Common myeloid progenitor, CD34-positive (primary cell): ENCODE measurements around the gene IL23R.

Experiments
- CTCF ChIA-PET: fragments of 350-600 bp; sonication (Branson Sonifier 250); formaldehyde crosslinking; loops from one replicate; lab custom pipeline; 2021; ENCODE audit warnings: antibody characterized with exemption; lab: Charles Lee
- POLR2A ChIA-PET: fragments of 350-600 bp; sonication (Branson Sonifier 250); formaldehyde crosslinking; loops from one replicate; lab custom pipeline; 2021; ENCODE audit warnings: antibody characterized with exemption; lab: Charles Lee
- DNase-seq, 3 donors: peaks; one replicate each; pipeline versions ENCODE4 v3.0.0 to v3.0.0-alpha.2; 2013
- H3K27ac ChIP-seq, 2 experiments: 1 replicate in 1 of 2; 2 replicates in 1 of 2; pipeline ENCODE4 v1.7.0; 2013; ENCODE audit warnings: inconsistent platforms in 2 of 2, low read length in 2 of 2, mild to moderate bottlenecking in 2 of 2, low read depth in 1 of 2, moderate library complexity in 1 of 2; ENCODE audit not compliant: severe bottlenecking in 2 of 2, insufficient read depth in 1 of 2, poor library complexity in 1 of 2
- H3K27me3 ChIP-seq, 5 experiments: replicated peaks in 2 of 5; 1 replicate in 3 of 5; 2 replicates in 2 of 5; pipeline versions ENCODE4 v1.6.1 to v1.7.0; 2013; ENCODE audit warnings: low read length in 4 of 5, mild to moderate bottlenecking in 2 of 5, moderate library complexity in 2 of 5, inconsistent platforms in 1 of 5; ENCODE audit not compliant: insufficient read depth in 5 of 5, control insufficient read depth in 4 of 5
- H3K36me3 ChIP-seq, 4 experiments: 1 replicate in 2 of 4; 2 replicates in 2 of 4; pipeline versions ENCODE4 v1.6.1 to v1.7.0; 2013; ENCODE audit warnings: low read length in 3 of 4, control low read depth in 1 of 4, mild to moderate bottlenecking in 1 of 4; ENCODE audit not compliant: control insufficient read depth in 4 of 4, insufficient read depth in 4 of 4
- H3K4me1 ChIP-seq, 4 experiments: 1 replicate in 3 of 4; 2 replicates in 1 of 4; pipeline versions ENCODE4 v1.6.1 to v1.7.1; 2013; ENCODE audit warnings: low read length in 3 of 4, mild to moderate bottlenecking in 3 of 4, control low read depth in 1 of 4, inconsistent platforms in 1 of 4, moderate library complexity in 1 of 4; ENCODE audit not compliant: control insufficient read depth in 4 of 4, insufficient read depth in 4 of 4; ENCODE audit errors: control extremely low read depth in 1 of 4
- H3K4me3 ChIP-seq, 7 experiments: 1 replicate in 4 of 7; 2 replicates in 3 of 7; pipeline versions ENCODE4 v1.5.1 to v1.7.0; 2013; ENCODE audit warnings: mild to moderate bottlenecking in 7 of 7, low read length in 6 of 7, moderate library complexity in 6 of 7, inconsistent platforms in 2 of 7, low read depth in 2 of 7, control low read depth in 1 of 7; ENCODE audit not compliant: insufficient read depth in 4 of 7, control insufficient read depth in 1 of 7; ENCODE audit errors: extremely low read depth in 1 of 7
- H3K9me3 ChIP-seq, 5 experiments: 1 replicate in 4 of 5; 2 replicates in 1 of 5; pipeline versions ENCODE4 v1.6.1 to v1.7.1; 2013; ENCODE audit warnings: low read length in 4 of 5, mild to moderate bottlenecking in 2 of 5, inconsistent platforms in 1 of 5, low read depth in 1 of 5, moderate library complexity in 1 of 5; ENCODE audit not compliant: control insufficient read depth in 4 of 5, insufficient read depth in 2 of 5; ENCODE audit errors: control extremely low read depth in 1 of 5
- WGBS: methylation state at CpG from one replicate; pipeline ENCODE4 v1.1.5; 2013; ENCODE audit not compliant: insufficient coverage; 5-methylcytosine and 5-hydroxymethylcytosine counted together

IL23R gene

DNA sequence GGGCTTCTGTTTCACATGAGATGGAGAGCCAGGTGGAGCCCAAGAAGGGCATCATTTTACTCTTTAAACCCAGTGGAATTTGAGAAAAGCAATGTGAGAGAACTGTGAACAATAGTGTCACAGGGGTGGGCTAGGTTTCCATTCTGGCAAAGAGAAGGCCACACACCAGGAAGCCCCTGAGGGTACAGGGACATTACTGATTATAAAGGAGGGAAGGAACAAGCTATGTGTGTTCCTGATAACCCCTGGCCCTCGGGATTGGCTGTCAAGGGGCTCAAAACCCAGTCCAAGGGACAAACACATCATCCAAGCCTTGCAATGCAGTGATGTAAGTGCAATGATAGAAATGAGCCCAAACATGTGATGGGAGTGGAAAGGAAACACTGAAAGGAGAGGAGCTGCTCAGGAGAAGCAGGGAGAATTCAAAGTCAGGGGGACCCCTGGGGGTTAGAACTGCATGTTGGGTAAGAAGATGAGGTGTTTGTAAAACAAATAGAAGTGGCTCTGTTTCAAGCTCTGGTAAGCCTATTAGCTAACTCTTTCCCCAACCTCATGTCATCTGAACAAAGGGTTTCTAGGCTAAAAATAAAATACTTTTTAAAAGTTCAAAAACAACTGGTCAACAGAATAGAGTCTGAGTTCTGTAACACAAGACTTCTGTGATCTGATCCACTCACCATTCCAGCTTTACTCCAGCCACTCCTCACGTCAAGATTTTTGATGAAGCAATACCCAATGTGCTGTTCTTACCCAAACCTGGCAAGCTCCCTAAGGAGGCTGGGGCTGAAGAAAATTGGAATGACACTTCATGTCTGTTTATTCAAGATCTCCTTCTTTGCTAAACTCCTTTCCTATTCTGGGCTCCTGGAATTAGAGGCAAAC is 90.3 kb downstream of the IL23R start:
- H3K4me1 ChIP-seq: no peaks in the 10 kb centered on the region
- DNase-seq: no peak
- no peak overlapping the region for H3K27ac ChIP-seq
- H3K36me3 ChIP-seq: no peaks in the 10 kb centered on the region
- no peaks in the 10 kb centered on the region for H3K9me3 ChIP-seq
- ChIA-PET CTCF (interaction anchor here (0.8 to 1.3 kb wide), 2 partner anchors 15 to 42 kb away, joined by 3 to 6 read pairs; no protein-coding TSS in a partner anchor), POLR2A (no interaction called here)
- H3K4me3 ChIP-seq: no peak overlapping the region
- no peaks in the 10 kb centered on the region for H3K27me3 ChIP-seq
- 100% methylated on average over 1 of the region's 2 CpGs for WGBS

DNA sequence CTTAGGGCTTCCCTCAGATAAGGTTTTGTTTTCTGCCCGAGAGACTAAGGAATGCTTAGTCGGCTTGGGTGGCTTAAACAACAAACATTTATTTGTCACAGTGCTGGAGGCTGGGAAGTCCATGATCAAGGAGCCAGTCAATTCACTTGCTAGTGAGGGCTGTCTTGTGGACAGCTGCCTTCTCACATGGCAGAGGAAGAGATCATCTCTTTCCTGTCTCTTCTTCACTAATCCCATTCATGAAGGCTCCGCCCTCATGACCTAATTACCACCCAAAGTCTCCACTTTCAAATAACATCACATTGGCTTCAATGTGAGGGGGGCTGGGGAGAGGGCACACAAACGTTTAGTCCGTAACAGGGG is 90.9 kb downstream of the IL23R start:
- Histone ChIP-seq H3K27me3 (no peaks in the 10 kb centered on the region), H3K4me1 (peaks cover 0 to 5% (median 4%) of the 10 kb centered on the region in 4 experiments), H3K4me3 (no peak overlapping the region), H3K9me3 (no peaks in the 10 kb centered on the region), H3K27ac (no peak overlapping the region), H3K36me3 (no peaks in the 10 kb centered on the region)
- CTCF ChIA-PET: interaction anchor here (1.3 kb wide), 1 partner anchor 43 kb away, joined by 6 read pairs; no protein-coding TSS in a partner anchor
- POLR2A ChIA-PET: no interaction called here
- DNase-seq: no peak
- WGBS: 64% methylated on average over 2 of the region's 5 CpGs

DNA sequence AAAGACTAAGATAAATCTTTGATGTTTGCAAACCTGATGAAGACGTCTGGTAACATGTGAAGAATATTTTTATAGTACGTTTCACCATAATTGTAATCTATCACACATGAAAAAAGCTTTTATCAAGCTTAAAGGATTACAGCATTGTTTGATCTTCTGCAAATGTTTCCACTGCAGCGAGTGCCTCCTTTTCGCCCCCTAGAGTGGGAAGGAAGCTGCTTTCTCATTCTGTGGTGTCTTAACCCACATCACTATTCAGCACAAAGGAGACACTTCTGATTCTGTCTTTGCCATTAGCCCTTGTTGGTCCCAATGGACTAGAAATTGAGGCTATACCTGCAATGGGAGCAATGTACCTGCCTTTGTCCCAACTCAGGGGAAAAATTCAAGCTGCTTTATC is 95.4 kb downstream of the IL23R start:
- no peaks in the 10 kb centered on the region for H3K27me3 ChIP-seq
- no peaks in the 10 kb centered on the region for H3K36me3 ChIP-seq
- H3K27ac ChIP-seq: no peak overlapping the region
- no peak overlapping the region for H3K4me3 ChIP-seq
- POLR2A ChIA-PET: no interaction called here
- peaks cover 15 to 44% (median 24%) of the 10 kb centered on the region in 4 experiments for H3K4me1 ChIP-seq
- 13% methylated on average over 2 of the region's 4 CpGs for WGBS
- DNase-seq: peak; percentile 30 to 58 (median 57)
- CTCF ChIA-PET: interaction anchor here (1.0 to 2.1 kb wide), 7 partner anchors 10 to 227 kb away, joined by 3 to 7 read pairs (median 3); no protein-coding TSS in a partner anchor
- no peaks in the 10 kb centered on the region for H3K9me3 ChIP-seq

DNA sequence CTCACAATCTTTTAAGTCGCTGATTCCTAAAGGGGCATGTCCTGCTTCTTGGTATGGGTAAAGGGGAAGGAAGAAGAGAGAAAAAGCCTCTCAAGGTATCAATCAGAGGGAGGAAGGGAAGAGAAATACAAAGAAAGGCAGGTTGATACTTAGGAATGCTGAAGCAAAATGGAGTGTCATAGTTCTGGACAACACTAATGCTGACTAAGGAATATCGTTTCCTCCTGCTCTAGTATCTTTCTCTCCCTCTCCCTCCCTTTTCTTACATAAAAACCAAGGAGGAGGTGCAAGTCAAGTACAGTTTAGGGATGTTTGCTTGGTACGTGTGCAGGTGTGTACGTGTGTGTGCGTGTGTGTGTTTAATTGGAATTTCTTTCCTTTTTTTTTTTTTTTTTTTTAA is 96.5 kb downstream of the IL23R start:
- WGBS: no CpG with 5 or more reads among the region's 5 CpGs
- no peak for DNase-seq
- no peaks in the 10 kb centered on the region for H3K9me3 ChIP-seq
- ChIA-PET POLR2A (no interaction called here), CTCF (interaction anchor here (1.0 to 2.1 kb wide), 6 partner anchors 11 to 226 kb away, joined by 3 to 7 read pairs (median 3); no protein-coding TSS in a partner anchor)
- no peak overlapping the region for H3K27ac ChIP-seq
- H3K36me3 ChIP-seq: no peaks in the 10 kb centered on the region
- H3K4me1 ChIP-seq: peaks cover 18 to 50% (median 28%) of the 10 kb centered on the region in 4 experiments
- no peak overlapping the region for H3K4me3 ChIP-seq
- H3K27me3 ChIP-seq: no peaks in the 10 kb centered on the region

DNA sequence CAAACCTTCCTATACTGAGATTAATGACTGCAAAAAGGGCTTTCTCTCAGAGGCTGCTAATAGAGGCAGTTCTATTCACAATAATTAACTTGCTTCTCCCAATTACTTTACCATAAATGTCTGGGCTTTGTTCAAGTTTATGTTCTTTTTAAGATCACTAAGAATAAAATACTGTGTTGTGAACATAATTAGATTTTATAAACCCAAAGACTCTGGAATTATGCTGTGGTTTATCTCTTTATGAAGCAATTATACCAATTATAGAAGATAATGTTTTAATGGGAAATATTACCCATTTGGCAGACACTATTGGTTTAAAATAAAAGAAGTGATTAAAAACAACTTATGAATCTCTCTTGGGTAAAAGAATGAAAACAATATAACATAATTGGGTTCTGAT is 97.9 kb downstream of the IL23R start:
- Histone ChIP-seq H3K4me1 (peaks cover 18 to 50% (median 28%) of the 10 kb centered on the region in 4 experiments), H3K4me3 (peak overlapping the region in 1 of 7 experiments; percentile 69), H3K27ac (peak overlapping the region in 1 of 2 experiments; percentile 63), H3K36me3 (no peaks in the 10 kb centered on the region), H3K9me3 (no peaks in the 10 kb centered on the region), H3K27me3 (no peaks in the 10 kb centered on the region)
- ChIA-PET CTCF (no interaction called here), POLR2A (no interaction called here)
- no peak for DNase-seq

DNA sequence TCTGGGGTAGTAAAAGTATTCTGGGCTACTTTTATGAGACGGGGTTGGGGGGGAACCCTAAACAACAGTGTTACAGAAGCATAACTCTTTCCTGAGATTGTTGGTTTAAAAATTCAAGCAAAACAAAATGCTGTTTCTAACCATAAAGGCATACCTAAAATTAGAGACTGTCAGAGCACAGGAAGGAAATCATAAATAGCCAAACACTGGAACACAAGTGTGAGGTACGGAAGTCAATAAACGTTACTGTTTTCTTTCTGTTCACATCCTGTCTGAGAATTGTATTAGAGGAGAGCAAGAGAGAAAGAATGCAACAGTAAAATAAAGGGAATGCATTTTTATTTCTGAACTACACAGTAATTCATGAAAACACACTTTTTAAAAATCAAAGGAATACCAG is 98.6 kb downstream of the IL23R start:
- H3K27ac ChIP-seq: peak overlapping the region; percentile 43 to 63
- H3K27me3 ChIP-seq: no peaks in the 10 kb centered on the region
- ChIA-PET POLR2A (no interaction called here), CTCF (no interaction called here)
- no peaks in the 10 kb centered on the region for H3K9me3 ChIP-seq
- 0% methylated on average over 1 of the region's 3 CpGs for WGBS
- DNase-seq: peak in 2 of 3 donors; percentile 33 to 55
- H3K36me3 ChIP-seq: no peaks in the 10 kb centered on the region
- H3K4me1 ChIP-seq: peaks cover 18 to 50% (median 28%) of the 10 kb centered on the region in 4 experiments
- H3K4me3 ChIP-seq: peak overlapping the region in 5 of 7 experiments; percentile 16 to 69 (median 33)

DNA sequence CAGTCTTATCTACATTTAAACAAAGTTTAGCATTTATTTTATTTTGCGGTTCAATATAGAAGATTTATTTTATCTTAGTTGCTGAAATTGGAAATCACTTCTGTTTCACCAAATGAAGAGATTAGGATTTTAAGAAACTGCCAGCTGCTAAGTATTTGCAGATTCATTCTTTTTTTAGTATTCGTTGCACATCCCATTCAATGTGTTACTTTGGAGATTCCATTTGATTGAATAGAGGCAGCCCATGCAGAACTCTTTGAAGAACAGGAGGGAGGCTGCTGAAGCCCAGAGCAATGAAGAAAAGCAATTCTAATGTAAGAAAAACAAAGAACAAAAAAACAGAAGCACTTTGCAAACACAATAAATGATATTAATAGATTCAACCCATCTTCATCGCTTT is 102.8 kb downstream of the IL23R start:
- CTCF ChIA-PET: no interaction called here
- H3K27ac ChIP-seq: no peak overlapping the region
- WGBS: 80% methylated on average over 1 of the region's 3 CpGs

More for the DNA sequence above, 102.8 kb downstream of the IL23R start:
- peaks cover 12 to 27% (median 17%) of the 10 kb centered on the region in 4 experiments for H3K4me1 ChIP-seq
- POLR2A ChIA-PET: no interaction called here
- no peaks in the 10 kb centered on the region for H3K36me3 ChIP-seq
- H3K9me3 ChIP-seq: peaks cover 0 to 19% (median 6%) of the 10 kb centered on the region in 5 experiments
- no peak for DNase-seq
- H3K27me3 ChIP-seq: no peaks in the 10 kb centered on the region
- no peak overlapping the region for H3K4me3 ChIP-seq
